HL-60 (cell line): ENCODE data around the gene NMRAL1.

Experiments
- POLR2AphosphoS5 ChIP-seq: IDR thresholded peaks from 2 replicates; pipeline ENCODE4 v1.6.1; 2012; ENCODE audit warnings: low read depth
- TF ChIP-seq, protein P1 (sequence below): IDR thresholded peaks from one replicate; pipeline ENCODE4 v1.5.1; 2011; ENCODE audit warnings: low read length, control low read depth, inconsistent platforms; ENCODE audit not compliant: insufficient read depth
- TF ChIP-seq, protein P2 (sequence below): IDR thresholded peaks from 2 replicates; pipeline ENCODE4 v1.6.1; 2012; ENCODE audit warnings: low read depth; ENCODE audit not compliant: insufficient replicate concordance

DNA sequence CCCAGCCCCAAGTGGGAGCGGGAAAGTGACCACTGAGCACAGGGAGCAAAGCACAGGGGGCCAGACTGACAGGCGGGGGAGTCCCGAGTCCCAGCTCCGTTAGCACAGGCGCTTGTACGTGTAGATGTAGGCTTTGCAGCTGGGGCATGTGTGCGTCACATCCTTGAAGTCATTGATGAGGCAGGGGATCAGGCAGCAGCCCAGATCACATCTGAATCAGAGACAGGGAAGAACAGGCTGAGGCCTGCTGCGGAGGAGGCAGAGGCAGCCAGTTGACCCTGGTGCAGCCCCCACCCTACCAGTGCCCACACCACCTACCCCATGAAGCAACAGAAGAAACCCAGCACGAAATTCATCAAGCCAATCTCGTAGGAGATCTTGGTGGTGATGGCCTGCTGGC is 38.0 kb upstream of the NMRAL1 start:
- TF ChIP-seq, protein P1, sequence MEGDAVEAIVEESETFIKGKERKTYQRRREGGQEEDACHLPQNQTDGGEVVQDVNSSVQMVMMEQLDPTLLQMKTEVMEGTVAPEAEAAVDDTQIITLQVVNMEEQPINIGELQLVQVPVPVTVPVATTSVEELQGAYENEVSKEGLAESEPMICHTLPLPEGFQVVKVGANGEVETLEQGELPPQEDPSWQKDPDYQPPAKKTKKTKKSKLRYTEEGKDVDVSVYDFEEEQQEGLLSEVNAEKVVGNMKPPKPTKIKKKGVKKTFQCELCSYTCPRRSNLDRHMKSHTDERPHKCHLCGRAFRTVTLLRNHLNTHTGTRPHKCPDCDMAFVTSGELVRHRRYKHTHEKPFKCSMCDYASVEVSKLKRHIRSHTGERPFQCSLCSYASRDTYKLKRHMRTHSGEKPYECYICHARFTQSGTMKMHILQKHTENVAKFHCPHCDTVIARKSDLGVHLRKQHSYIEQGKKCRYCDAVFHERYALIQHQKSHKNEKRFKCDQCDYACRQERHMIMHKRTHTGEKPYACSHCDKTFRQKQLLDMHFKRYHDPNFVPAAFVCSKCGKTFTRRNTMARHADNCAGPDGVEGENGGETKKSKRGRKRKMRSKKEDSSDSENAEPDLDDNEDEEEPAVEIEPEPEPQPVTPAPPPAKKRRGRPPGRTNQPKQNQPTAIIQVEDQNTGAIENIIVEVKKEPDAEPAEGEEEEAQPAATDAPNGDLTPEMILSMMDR = no peak
- no peak for TF ChIP-seq POLR2AphosphoS5
- TF ChIP-seq, protein P2, sequence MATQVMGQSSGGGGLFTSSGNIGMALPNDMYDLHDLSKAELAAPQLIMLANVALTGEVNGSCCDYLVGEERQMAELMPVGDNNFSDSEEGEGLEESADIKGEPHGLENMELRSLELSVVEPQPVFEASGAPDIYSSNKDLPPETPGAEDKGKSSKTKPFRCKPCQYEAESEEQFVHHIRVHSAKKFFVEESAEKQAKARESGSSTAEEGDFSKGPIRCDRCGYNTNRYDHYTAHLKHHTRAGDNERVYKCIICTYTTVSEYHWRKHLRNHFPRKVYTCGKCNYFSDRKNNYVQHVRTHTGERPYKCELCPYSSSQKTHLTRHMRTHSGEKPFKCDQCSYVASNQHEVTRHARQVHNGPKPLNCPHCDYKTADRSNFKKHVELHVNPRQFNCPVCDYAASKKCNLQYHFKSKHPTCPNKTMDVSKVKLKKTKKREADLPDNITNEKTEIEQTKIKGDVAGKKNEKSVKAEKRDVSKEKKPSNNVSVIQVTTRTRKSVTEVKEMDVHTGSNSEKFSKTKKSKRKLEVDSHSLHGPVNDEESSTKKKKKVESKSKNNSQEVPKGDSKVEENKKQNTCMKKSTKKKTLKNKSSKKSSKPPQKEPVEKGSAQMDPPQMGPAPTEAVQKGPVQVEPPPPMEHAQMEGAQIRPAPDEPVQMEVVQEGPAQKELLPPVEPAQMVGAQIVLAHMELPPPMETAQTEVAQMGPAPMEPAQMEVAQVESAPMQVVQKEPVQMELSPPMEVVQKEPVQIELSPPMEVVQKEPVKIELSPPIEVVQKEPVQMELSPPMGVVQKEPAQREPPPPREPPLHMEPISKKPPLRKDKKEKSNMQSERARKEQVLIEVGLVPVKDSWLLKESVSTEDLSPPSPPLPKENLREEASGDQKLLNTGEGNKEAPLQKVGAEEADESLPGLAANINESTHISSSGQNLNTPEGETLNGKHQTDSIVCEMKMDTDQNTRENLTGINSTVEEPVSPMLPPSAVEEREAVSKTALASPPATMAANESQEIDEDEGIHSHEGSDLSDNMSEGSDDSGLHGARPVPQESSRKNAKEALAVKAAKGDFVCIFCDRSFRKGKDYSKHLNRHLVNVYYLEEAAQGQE = no peak
